Measurements from ENCODE around the gene ZNF618.

Gene ZNF618

GRCh38 chr9:114061292-114061691 is 185.2 kb downstream of the ZNF618 start:
- DNase-seq (ENCODE audit: low read depth in 3 of 3), result no peak

GRCh38 chr9:114061830-114062474 is 185.8 kb downstream of the ZNF618 start:
- DNase-seq (ENCODE audit: low read depth in 3 of 3), result no peak

- no peak for DNase-seq (ENCODE audit: low read depth in 3 of 3)
These were observed 189.2 kb downstream of the ZNF618 start for GRCh38 chr9:114065304-114065703.

GRCh38 chr9:114069476-114070187 is 193.5 kb downstream of the ZNF618 start:
- no peak for DNase-seq (ENCODE audit: low read depth in 3 of 3)

GRCh38 chr9:114070188-114071103 is 194.3 kb downstream of the ZNF618 start:
- no peak for DNase-seq (ENCODE audit: low read depth in 3 of 3)

GRCh38 chr9:114071197-114071795 is 195.2 kb downstream of the ZNF618 start:
- DNase-seq (ENCODE audit: low read depth in 3 of 3), result no peak

- DNase-seq (ENCODE audit: low read depth in 3 of 3), result no peak
These were observed 196.4 kb downstream of the ZNF618 start for GRCh38 chr9:114072184-114073140.

GRCh38 chr9:114075602-114076001 is 199.5 kb downstream of the ZNF618 start:
- no peak for DNase-seq (ENCODE audit: low read depth in 3 of 3)

GRCh38 chr9:114076237-114077161 is 200.4 kb downstream of the ZNF618 start:
- no peak for DNase-seq (ENCODE audit: low read depth in 3 of 3)

- no peak for DNase-seq (ENCODE audit: low read depth in 3 of 3)
These were observed 201.2 kb downstream of the ZNF618 start for GRCh38 chr9:114077162-114077837.

GRCh38 chr9:114078021-114078780 is 202.1 kb downstream of the ZNF618 start, which contains the start of gene AMBP:
Gene AMBP, minus strand, starts transcription at chr9:114078300. Its CDS starts 91 bp downstream, at chr9:114078209.
- DNase-seq (ENCODE audit: low read depth in 3 of 3), result no peak

- no peak for DNase-seq (ENCODE audit: low read depth in 3 of 3)
These were observed 202.7 kb downstream of the ZNF618 start for GRCh38 chr9:114078781-114079156.

- no peak for DNase-seq (ENCODE audit: low read depth in 3 of 3)
These were observed 204.2 kb downstream of the ZNF618 start for GRCh38 chr9:114080195-114080772.

GRCh38 chr9:114080773-114081440 is 204.8 kb downstream of the ZNF618 start:
- DNase-seq (ENCODE audit: low read depth in 3 of 3), result no peak

GRCh38 chr9:114081441-114082016 is 205.4 kb downstream of the ZNF618 start:
- DNase-seq (ENCODE audit: low read depth in 3 of 3), result no peak

- DNase-seq (ENCODE audit: low read depth in 3 of 3), result peak; percentile 65 to 87 (median 79)
These were observed 206.1 kb downstream of the ZNF618 start for GRCh38 chr9:114082017-114082762.
